DLD1 (cell line): ENCODE measurements around the gene FAAP100.

ENCODE experiments used
- in situ Hi-C: cut with HindIII; loops from 2 replicates; pipeline ENCODE4 v1.10.0; 2017; ENCODE audit warnings: low sequenced_read_pairs

The FAAP100 gene

DNA sequence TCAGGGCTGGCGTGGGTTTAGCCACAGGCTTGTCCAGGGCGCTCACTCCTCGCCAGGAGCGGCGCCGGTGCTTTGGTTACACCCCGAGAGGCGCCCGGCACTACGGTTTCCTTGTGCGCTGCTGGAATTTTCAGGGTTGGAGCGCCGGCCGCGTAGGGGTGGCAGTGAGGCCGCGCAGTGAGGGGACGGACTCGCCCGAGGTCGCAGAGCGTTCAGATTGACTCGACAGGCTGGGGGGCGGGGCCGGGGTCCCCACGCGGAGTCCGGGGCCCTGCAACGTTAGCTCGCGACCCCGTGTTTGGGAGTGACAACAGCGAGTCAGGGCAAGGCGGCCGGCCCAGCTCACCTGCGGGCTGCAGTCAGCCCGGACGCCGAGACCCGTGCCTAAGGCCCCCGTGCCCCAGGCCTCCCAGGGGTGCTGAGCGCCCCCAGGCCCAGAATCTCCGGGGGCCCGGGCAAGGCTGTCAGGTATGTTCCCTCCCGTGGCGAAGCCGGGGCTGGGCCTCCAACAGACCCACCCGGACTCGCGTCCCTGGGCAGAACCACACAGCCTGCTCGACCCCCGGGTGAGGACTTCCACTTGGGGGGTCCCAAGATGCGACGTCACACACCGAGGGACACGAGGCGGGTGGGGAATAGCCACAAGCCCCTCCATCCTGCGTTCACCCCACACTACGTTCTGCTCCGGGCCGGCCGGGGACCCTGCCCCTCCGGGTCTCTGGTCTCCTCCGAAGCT, 38.2 kb downstream of the FAAP100 start:
- in situ Hi-C loops, result no loop called here

- in situ Hi-C loops, result no loop called here
Measured at GRCh38 chr17:81513372-81513752, 38.8 kb downstream of the FAAP100 start.

DNA sequence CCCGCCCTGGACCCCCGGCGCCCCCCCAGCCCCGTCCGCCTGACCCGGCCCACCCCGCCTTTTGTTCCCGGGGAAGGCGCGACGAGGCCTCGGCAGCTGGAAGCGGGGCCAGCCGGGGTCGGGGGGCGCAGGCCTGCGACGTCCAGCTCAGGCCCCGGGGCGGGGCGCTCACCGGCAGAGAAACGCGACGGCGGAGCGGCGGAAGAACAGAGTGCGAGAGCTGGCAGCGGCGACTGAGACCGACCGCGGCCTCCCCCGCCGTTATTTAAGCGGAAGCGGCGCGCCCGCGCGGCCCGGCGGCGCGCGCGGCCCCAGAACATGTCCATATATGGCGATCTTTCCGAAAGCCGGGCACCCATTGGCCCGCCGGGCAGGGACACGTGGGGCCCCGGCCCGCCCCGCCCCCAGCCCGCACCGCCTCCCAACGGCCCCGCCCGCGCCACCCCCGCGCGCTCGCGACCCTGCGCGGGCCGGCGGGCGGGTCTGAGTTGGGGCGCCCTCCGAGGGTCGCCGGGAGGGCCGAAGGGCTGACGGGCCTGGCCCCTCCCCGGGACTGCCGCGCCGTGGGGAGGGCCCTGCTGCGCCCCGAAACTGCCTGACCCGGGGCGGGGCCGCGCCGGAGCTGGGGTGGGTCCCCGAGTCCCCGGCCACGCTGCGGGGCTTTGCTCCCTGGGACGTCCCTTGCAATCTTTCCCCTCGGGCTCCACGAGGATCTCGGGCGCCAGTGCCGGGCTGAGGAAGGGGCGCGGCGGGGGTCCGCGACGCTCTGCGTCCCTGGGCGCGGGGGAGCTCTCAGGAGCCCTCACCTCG, 39.4 kb downstream of the FAAP100 start, which contains the start of gene ACTG1:
Gene ACTG1, minus strand, starts transcription at position 238 of the 810 bp plus-strand sequence. CDS start 445 bp downstream, outside the sequence.
- in situ Hi-C loops, result no loop called here

GRCh38 chr17:81511804-81512561, 40.2 kb downstream of the FAAP100 start:
- in situ Hi-C loops, result no loop called here

DNA sequence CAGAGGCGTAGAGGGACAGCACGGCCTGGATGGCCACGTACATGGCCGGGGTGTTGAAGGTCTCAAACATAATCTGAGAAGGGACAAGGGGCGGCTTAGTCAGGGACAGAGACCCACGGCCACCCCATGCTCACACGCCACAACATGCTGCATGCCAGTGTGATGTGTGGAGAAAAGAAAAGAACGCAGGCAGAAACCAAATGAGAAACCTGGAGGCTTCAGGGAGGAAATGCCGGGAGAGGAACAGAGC, 40.7 kb downstream of the FAAP100 start:
- in situ Hi-C loops, result no loop called here

DNA sequence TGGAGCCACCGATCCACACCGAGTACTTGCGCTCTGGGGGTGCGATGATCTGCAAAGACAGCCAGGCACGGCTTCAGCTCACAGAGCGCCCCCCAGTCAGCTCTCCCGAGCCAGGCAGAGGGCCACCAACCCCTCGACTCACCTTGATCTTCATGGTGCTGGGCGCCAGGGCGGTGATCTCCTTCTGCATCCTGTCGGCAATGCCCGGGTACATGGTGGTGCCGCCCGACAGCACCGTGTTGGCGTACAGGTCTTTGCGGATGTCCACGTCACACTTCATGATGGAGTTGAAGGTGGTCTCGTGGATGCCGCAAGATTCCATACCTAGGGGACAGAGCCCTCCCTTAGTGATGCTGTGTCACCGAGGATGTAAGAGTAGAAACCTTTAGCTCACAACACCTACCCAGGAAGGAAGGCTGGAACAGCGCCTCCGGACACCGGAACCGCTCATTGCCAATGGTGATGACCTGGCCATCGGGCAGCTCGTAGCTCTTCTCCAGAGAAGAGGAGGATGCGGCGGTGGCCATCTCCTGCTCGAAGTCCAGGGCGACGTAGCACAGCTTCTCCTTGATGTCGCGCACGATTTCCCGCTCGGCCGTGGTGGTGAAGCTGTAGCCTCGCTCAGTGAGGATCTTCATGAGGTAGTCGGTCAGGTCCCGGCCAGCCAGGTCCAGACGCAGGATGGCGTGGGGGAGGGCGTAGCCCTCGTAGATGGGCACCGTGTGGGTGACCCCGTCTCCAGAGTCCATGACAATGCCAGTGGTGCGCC, 41.2 kb downstream of the FAAP100 start:
- in situ Hi-C loops, result no loop called here

DNA sequence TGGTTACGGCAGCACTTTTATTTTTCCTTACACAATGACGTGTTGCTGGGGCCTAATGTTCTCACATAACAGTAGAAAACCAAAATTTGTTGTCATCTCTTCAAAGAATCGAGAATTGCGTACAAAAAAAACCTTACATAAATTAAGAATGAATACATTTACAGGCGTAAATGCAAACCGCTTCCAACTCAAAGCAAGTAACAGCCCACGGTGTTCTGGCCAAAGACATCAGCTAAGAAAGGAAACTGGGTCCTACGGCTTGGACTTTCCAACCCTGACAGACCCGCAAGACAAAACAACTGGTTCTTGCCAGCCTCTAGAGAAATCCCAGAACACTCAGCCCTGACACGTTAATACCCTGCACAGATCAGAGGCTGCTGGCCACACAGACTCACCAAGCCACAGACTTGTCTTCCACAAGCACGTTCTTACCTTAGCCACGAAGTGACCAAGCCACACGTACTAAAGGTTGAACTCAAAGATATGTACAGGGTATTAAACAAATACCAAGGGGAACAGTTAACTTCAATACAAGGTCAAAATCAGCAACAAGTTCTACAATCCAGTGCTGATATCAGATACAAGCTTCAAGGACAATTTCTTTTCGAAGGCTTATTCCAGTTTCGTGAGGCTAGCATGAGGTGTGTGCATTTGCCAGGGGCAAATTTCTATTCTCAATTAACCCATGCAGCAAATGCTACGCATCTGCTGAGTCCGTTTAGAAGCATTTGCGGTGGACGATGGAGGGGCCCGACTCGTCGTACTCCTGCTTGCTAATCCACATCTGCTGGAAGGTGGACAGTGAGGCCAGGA, 42.0 kb downstream of the FAAP100 start:
- in situ Hi-C loops, result no loop called here

- in situ Hi-C loops, result no loop called here
Measured at GRCh38 chr17:81509207-81509971, 42.8 kb downstream of the FAAP100 start.

DNA sequence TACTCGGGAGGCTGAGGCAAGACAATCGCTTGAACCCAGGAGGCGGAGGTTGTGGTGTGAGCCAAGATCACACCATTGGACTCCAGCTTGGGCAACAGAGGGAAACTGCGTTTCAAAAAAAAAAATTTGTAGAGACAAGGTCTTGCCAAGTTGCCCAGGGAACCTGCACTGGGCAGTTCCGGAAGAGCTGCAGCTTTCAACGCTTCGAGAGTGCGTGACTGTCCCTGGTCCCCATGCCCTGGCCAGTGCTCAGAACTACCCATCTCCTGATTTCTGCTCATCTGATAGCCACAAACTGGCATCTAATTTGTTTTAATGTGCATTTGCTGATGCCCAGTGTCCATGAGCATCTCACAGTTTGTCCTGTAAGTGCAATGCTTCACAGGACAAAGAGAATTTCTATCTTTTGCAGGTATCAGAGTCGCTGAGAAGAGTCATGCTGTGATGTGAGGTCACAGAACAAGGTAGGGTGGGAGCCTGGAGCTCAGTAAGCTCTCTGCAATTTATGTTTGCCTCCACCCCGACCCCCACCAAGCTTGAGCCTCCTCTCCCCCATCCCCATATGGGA, 43.4 kb downstream of the FAAP100 start:
- in situ Hi-C loops, result no loop called here

DNA sequence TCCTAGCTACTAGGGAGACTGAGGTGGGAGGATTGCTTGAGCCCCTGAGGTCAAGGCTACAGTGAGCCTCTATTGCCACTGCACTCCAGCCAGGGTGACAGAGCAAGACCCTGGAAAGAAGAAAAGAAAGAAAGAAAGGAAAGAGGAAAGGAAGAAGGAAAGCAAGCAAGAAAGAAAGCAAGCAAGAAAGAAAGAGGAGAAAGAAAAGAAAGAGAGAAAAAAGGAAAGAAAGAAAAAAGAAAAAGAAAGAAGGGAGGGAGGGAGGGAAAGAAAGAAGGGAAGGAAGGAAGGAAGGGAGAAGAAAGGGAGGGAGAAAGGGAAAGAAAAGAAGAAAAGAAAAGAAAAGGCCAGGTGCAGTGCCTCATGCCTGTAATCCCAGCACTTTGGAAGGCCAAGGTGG, 48.5 kb downstream of the FAAP100 start:
- in situ Hi-C loops, result no loop called here

DNA sequence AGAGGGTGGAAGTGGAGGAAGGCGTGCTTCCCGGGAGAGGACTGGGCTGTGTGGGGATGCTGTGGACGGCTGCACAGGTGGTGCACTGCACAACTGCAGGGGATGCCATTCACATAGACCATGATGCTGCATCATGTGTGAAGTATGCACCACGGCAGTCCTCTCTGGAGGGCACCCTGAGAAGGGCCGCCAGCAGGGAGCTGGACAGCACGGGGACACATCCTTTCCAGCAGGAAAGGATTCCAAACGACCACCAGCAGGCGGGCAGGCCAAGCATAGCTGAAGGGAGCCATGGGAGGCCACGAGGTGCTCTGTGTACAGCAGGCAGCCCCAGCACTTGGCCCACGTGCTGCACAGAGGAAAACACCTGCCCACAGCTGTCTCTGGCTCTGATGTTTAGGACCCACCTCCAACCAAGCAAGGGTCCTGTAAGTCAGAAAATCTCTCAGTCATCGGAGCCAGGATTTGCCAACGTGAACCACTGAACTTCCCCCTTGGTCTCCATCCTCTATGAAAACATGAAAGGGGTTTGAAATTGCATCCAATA, 49.6 kb downstream of the FAAP100 start:
- in situ Hi-C loops, result no loop called here

- in situ Hi-C loops, result no loop called here
Measured at GRCh38 chr17:81500047-81500446, 52.1 kb downstream of the FAAP100 start.

GRCh38 chr17:81499601-81499970, 52.6 kb downstream of the FAAP100 start:
- in situ Hi-C loops, result no loop called here

DNA sequence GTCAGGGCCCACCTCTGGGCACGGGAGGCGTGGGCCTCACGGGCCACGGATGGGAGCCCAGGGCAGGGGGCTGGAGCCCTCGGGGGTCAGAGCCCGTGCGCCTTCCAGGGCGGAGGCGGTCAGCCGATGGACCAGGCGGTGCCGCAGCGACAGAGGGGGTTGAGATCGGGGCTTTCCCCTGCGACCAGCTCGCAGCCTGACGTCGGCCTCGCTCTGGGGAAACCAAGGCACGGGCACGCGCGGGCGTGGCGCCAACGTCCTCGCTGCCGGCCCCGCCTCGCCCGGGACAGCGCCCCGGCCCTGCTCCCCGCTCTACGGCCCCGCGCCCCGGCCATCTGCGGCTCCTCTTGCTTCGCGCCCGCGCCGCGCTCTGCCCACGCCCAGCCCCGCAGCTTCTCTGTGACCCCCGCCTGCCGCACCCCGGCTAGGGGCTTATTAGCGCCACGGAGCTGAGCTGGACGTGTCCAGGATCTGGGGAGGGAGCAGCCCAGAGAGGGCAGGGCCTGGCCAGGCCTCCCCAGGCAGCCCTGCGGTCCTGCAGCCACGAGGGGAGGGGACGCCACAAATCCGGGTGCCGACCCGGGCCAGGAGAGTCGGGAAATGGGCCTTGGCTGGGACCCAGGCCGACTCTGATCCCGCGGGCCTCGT, 53.1 kb downstream of the FAAP100 start:
- in situ Hi-C loops, result no loop called here

- in situ Hi-C loops, result no loop called here
Measured at GRCh38 chr17:81494626-81495377, 57.4 kb downstream of the FAAP100 start.

DNA sequence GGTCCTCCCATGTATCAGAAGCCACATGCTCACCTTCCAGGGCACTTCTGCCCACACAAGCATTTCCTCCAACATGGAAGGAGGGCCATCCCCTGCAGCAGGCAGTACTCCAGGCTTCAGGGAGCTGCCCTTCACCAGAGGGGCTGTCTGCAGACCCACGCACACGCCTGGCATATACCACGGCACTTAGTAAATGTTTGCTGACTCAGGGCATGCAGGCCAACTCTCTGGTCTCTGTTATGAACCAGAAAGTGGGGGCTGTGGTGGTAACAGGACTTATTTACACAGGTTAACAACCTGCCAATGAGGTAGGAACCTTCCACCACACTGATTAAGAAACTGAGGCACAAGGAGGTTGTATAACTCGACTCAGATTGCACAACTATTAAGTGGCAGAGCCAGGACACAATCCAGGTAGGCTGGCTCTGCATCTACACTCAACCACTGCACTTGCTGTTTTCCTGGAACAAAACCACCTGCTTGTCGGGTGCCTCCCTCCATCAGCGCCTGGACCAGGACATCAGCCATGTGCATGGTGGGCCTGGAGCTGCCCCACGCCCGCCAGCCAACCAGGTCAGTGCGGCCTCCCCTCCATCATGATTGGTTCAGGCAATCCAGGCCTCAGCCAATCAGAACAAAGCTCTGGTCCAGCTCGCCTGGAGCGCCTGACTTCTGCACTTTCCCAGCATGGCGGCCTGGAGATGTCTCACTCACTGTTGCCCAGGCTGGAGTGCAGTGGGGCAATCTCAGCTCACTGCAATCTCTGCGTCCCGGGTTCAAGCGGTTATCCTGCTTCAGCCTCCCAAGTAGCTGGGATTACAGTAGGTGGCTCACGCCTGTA, 58.7 kb downstream of the FAAP100 start:
- in situ Hi-C loops, result no loop called here

GRCh38 chr17:81492706-81493105, 59.4 kb downstream of the FAAP100 start:
- in situ Hi-C loops, result no loop called here
